Measurements from ENCODE around the gene RFX3. TPM values are rescaled to one million over a fixed set of nuclear protein-coding genes. Genes with fewer than 3 reads are reported as not detected.

RFX3 gene
- total RNA-seq, 2 donors from 2014 or later: 10.9 to 15.5 TPM

DNA sequence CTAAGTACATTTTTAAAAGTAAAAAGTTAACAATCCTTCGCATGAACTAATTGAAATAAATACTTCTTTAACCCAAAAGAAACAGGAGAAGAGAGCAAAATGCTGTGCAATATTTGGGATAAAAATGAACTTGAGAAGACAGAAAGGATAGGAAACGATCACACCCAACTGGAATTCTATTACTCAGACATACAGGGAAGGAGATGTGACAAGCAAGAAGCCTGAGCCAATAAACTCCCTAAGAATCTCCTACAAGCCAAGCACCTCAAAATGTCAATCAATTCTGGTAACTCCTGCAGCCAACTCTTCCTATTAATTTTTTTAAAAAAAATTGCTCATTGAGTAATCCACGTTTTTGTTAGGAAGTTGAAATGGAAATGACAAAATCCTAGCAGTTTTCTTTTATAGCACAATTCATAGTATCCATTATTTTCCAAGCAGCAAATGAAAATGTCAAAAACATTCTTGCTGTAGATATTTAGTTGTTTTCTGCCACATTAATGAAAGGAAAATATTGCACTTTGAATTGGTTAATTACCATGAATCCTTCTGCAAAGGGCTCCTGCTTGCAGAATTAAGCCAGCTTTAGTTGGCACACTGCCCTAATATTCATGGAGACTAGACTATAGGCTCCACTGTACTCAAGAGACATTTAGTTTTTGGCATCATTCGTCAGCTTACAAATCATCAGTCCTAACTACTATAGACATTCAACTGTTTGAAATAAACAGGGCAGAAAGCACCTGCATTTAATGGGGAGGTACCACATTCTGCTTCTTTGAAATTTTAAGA is 89.0 kb downstream of the RFX3 start:
- WGBS: 62% methylated on average over 4 of the region's 4 CpGs
- no peaks in the 10 kb centered on the region for H3K9me3 ChIP-seq
- intact Hi-C loops (cut with DNase I): no loop called here
- no peaks in the 10 kb centered on the region for H3K4me1 ChIP-seq (replicated peaks)
- H3K27me3 ChIP-seq (replicated peaks; ENCODE audit: insufficient read depth): no peaks in the 10 kb centered on the region
- H3K4me3 ChIP-seq: no peak overlapping the region
- no peak for DNase-seq (ENCODE audit: low spot score)
- no peak for TF ChIP-seq POLR2AphosphoS5 (IDR thresholded peaks at IDR 0.05)
- no peak for TF ChIP-seq POLR2A (IDR thresholded peaks at IDR 0.05)
- no peak overlapping the region for H3K27ac ChIP-seq
- H3K36me3 ChIP-seq: no peaks in the 10 kb centered on the region

GRCh38 chr9:3435732-3436131 is 90.1 kb downstream of the RFX3 start:
- WGBS: 74% methylated on average over 1 of the region's 1 CpG
- DNase-seq (ENCODE audit: low spot score): no peak
- Histone ChIP-seq H3K4me3 (no peak overlapping the region), H3K27me3 (replicated peaks; ENCODE audit: insufficient read depth) (no peaks in the 10 kb centered on the region), H3K27ac (no peak overlapping the region), H3K9me3 (no peaks in the 10 kb centered on the region), H3K4me1 (replicated peaks) (no peaks in the 10 kb centered on the region), H3K36me3 (no peaks in the 10 kb centered on the region)
- TF ChIP-seq, protein P1, sequence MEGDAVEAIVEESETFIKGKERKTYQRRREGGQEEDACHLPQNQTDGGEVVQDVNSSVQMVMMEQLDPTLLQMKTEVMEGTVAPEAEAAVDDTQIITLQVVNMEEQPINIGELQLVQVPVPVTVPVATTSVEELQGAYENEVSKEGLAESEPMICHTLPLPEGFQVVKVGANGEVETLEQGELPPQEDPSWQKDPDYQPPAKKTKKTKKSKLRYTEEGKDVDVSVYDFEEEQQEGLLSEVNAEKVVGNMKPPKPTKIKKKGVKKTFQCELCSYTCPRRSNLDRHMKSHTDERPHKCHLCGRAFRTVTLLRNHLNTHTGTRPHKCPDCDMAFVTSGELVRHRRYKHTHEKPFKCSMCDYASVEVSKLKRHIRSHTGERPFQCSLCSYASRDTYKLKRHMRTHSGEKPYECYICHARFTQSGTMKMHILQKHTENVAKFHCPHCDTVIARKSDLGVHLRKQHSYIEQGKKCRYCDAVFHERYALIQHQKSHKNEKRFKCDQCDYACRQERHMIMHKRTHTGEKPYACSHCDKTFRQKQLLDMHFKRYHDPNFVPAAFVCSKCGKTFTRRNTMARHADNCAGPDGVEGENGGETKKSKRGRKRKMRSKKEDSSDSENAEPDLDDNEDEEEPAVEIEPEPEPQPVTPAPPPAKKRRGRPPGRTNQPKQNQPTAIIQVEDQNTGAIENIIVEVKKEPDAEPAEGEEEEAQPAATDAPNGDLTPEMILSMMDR (IDR thresholded peaks at IDR 0.05): no peak
- TF ChIP-seq POLR2A (IDR thresholded peaks at IDR 0.05): no peak
- no peak for TF ChIP-seq POLR2AphosphoS5 (IDR thresholded peaks at IDR 0.05)
- intact Hi-C loops (cut with DNase I): no loop called here

- Histone ChIP-seq H3K4me1 (replicated peaks) (no peaks in the 10 kb centered on the region), H3K4me3 (no peak overlapping the region), H3K27me3 (replicated peaks; ENCODE audit: insufficient read depth) (no peaks in the 10 kb centered on the region), H3K36me3 (no peaks in the 10 kb centered on the region), H3K9me3 (no peaks in the 10 kb centered on the region), H3K27ac (no peak overlapping the region)
- TF ChIP-seq POLR2A (IDR thresholded peaks at IDR 0.05): no peak
- TF ChIP-seq, protein P1 (IDR thresholded peaks at IDR 0.05): no peak
- TF ChIP-seq POLR2AphosphoS5 (IDR thresholded peaks at IDR 0.05): no peak
- DNase-seq (ENCODE audit: low spot score): no peak
- intact Hi-C loops (cut with DNase I): no loop called here
- 77% methylated on average over 1 of the region's 1 CpG for WGBS
Measured at GRCh38 chr9:3434594-3434993, 91.2 kb downstream of the RFX3 start.

- Histone ChIP-seq H3K36me3 (no peaks in the 10 kb centered on the region), H3K27ac (no peak overlapping the region), H3K9me3 (no peaks in the 10 kb centered on the region), H3K4me3 (no peak overlapping the region), H3K4me1 (replicated peaks) (no peaks in the 10 kb centered on the region), H3K27me3 (replicated peaks; ENCODE audit: insufficient read depth) (no peaks in the 10 kb centered on the region)
- intact Hi-C loops (cut with DNase I): no loop called here
- TF ChIP-seq POLR2A (IDR thresholded peaks at IDR 0.05) (no peak), POLR2AphosphoS5 (IDR thresholded peaks at IDR 0.05) (no peak)
- TF ChIP-seq, protein P1 (IDR thresholded peaks at IDR 0.05): no peak
- DNase-seq (ENCODE audit: low spot score): no peak
- 84% methylated on average over 4 of the region's 4 CpGs for WGBS
Measured at GRCh38 chr9:3433754-3434153, 92.0 kb downstream of the RFX3 start.

DNA sequence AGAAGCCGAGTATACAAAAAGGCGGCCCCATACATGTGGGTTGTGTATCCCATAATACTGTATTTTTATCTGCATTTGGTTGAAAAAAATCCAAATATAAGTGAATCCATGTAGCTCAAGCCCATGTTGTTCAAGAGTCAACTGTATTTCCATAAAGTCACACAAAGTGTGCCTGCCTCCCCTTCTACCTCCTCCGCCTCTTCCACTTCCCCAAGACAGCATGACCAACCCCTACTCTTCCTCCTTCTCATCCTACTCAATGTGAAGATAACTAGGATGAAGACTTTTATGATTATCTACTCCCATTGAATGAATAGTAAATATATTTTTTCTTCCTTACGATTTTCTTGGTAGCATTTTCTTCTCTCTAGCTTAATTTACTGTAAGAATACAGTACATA is 92.7 kb downstream of the RFX3 start:
- Histone ChIP-seq H3K4me1 (replicated peaks) (no peaks in the 10 kb centered on the region), H3K9me3 (no peaks in the 10 kb centered on the region), H3K36me3 (no peaks in the 10 kb centered on the region), H3K27ac (no peak overlapping the region), H3K4me3 (no peak overlapping the region), H3K27me3 (replicated peaks; ENCODE audit: insufficient read depth) (no peaks in the 10 kb centered on the region)
- intact Hi-C loops (cut with DNase I): no loop called here
- TF ChIP-seq POLR2A (IDR thresholded peaks at IDR 0.05) (no peak), POLR2AphosphoS5 (IDR thresholded peaks at IDR 0.05) (no peak)
- TF ChIP-seq, protein P1 (IDR thresholded peaks at IDR 0.05): no peak
- WGBS: 95% methylated on average over 4 of the region's 4 CpGs
- no peak for DNase-seq (ENCODE audit: low spot score)
